Endothelial cell (in vitro differentiated cells): ENCODE data around the gene XRCC5. TPM values are rescaled to one million over a fixed set of nuclear protein-coding genes. Genes with fewer than 3 reads are reported as not detected.

ENCODE experiments used
- DNase-seq: peaks from one replicate; pipeline ENCODE4 v3.0.0; 2021; ENCODE audit warnings: low spot score
- H3K27ac Mint-ChIP-seq: one replicate; pipeline ENCODE4 v1.8.0; 2021; ENCODE audit warnings: mixed read lengths, inconsistent platforms; ENCODE audit not compliant: unreplicated experiment
- H3K27me3 Mint-ChIP-seq: one replicate; pipeline ENCODE4 v1.8.0; 2021; ENCODE audit warnings: mild to moderate bottlenecking, moderate library complexity, mixed read lengths, inconsistent platforms; ENCODE audit not compliant: unreplicated experiment
- H3K36me3 Mint-ChIP-seq: one replicate; pipeline ENCODE4 v1.8.0; 2021; ENCODE audit warnings: mild to moderate bottlenecking, low read depth, mixed read lengths, inconsistent platforms; ENCODE audit not compliant: unreplicated experiment
- H3K4me1 Mint-ChIP-seq: one replicate; pipeline ENCODE4 v1.8.0; 2021; ENCODE audit warnings: mild to moderate bottlenecking, mixed read lengths, inconsistent platforms; ENCODE audit not compliant: unreplicated experiment
- H3K4me3 Mint-ChIP-seq: one replicate; pipeline ENCODE4 v1.8.0; 2021; ENCODE audit warnings: mild to moderate bottlenecking, mixed read lengths, inconsistent platforms; ENCODE audit not compliant: unreplicated experiment
- H3K9me3 Mint-ChIP-seq: one replicate; pipeline ENCODE4 v1.8.0; 2021; ENCODE audit warnings: mixed read lengths, inconsistent platforms; ENCODE audit not compliant: unreplicated experiment
- total RNA-seq: library from RNA; stranded (reverse); fragmentation: NEBNext Ultra II Directional; extraction: Animal tissue kit (Norgen Biotek cat#: 25700); gene quantifications from one replicate; pipeline ENCODE4 v1.2.1, GENCODE V29; 2021; ENCODE audit not compliant: unreplicated experiment
- TF ChIP-seq, protein P1 (sequence below): fragments of 200-600 bp; sonication (generic); IDR thresholded peaks from one replicate; pipeline ENCODE4 v1.5.0; 2021; ENCODE audit warnings: antibody characterized with exemption; ENCODE audit not compliant: unreplicated experiment

XRCC5 gene
- total RNA-seq, 1 donor from 2014 or later = 365 TPM

DNA sequence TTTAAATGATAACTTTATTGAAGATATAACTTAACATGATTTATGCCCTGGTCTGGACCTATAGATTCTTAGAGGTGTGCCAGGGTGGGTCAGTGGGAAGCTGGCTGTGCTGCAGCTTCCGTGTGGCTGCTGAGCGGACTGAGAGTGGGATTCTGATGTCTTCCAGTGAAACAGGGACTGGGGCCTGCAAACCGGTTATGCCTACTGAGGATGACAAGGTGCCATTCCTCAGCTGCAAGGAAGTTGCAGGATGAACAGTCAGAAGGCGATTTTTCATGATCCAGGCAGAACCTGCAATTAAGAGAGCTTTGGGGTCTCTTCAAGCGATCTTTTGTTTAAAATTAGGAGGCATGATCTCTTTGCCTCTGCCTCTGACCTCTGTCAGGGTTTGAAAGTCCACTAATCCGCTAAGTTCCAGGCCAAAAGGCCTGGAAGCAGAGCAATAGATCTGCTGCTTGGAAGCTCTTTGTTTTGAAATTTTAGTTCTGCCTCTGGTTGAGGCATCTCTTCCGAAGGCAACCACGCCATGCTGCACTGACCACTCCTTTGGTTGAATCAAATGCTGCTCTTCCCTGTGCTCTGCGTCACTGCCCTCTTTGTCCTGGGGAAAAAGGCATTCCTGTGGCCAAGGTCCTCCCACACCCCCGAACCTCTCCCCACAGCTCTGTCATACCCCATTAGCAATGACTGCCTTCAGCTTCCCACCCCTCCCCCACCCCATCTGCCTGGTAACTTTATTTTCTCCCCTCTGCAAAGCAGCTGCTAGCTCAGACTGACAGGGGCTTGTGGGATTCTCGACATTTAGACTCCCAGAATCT lies 25.5 kb upstream of the XRCC5 start:
- peak overlapping the region; percentile 50 for H3K27ac Mint-ChIP-seq
- DNase-seq = no peak
- no peak overlapping the region for H3K4me3 Mint-ChIP-seq
- TF ChIP-seq, protein P1, sequence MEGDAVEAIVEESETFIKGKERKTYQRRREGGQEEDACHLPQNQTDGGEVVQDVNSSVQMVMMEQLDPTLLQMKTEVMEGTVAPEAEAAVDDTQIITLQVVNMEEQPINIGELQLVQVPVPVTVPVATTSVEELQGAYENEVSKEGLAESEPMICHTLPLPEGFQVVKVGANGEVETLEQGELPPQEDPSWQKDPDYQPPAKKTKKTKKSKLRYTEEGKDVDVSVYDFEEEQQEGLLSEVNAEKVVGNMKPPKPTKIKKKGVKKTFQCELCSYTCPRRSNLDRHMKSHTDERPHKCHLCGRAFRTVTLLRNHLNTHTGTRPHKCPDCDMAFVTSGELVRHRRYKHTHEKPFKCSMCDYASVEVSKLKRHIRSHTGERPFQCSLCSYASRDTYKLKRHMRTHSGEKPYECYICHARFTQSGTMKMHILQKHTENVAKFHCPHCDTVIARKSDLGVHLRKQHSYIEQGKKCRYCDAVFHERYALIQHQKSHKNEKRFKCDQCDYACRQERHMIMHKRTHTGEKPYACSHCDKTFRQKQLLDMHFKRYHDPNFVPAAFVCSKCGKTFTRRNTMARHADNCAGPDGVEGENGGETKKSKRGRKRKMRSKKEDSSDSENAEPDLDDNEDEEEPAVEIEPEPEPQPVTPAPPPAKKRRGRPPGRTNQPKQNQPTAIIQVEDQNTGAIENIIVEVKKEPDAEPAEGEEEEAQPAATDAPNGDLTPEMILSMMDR = no peak
- peaks cover 32% of the 10 kb centered on the region for H3K4me1 Mint-ChIP-seq
- H3K36me3 Mint-ChIP-seq = no peaks in the 10 kb centered on the region
- no peaks in the 10 kb centered on the region for H3K9me3 Mint-ChIP-seq
- peaks cover 2% of the 10 kb centered on the region for H3K27me3 Mint-ChIP-seq

DNA sequence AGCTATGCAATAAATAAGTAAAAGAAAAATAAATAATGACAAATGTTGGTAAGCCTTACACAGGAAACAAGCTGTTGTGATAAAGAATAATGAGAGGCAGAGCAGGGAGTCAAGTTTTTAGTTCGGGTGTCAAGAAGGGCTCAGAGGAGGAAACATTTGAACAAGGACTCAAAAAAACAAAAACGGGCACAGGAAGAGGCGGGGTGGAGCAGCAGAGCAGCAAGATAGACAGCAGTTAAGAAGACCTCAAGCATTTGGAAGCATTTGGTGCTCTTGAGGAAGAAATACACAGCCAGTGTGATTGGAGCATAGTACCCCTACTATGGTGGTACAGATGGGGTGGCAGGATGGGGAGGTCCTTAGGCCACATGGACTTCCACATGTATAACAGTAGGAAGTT lies 24.6 kb upstream of the XRCC5 start:
- no peaks in the 10 kb centered on the region for H3K36me3 Mint-ChIP-seq
- no peak for DNase-seq
- no peak overlapping the region for H3K4me3 Mint-ChIP-seq
- peaks cover 32% of the 10 kb centered on the region for H3K4me1 Mint-ChIP-seq
- H3K27me3 Mint-ChIP-seq = peaks cover 2% of the 10 kb centered on the region
- TF ChIP-seq, protein P1 = no peak
- H3K9me3 Mint-ChIP-seq = no peaks in the 10 kb centered on the region
- H3K27ac Mint-ChIP-seq = no peak overlapping the region

DNA sequence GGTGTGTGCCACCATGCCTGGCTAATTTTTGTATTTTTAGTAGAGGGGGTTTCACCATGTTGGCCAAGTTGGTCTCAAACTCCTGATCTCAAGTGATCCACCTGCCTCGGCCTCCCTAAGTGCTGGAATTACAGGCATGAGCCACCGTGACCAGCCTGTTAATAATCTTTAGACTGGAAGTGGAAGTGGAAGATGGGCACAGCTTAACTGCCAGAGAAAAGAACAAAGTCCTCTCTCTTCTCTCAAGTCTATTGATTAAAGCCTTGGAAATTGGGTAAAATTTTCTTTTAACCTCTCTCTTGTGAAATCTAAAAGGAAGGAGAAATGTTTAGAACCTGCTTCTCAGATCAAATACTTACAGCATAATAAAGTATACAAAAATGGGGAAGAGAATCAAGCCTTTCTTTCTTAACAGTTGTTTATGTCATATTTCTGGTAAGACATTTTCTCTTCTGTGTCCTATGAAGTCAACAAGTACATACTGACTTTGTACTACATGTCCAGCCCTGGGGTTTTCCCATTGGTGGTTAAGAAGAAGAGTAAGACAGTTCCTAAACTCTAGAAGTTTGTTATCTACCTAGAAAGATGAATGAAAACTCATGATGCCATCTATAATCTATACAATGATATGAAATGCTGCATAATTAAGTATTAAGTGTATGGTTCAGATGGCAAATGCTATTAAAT lies 22.8 kb upstream of the XRCC5 start:
- Mint-ChIP-seq H3K4me1 (peaks cover 28% of the 10 kb centered on the region), H3K27ac (no peak overlapping the region), H3K9me3 (no peaks in the 10 kb centered on the region), H3K27me3 (peaks cover under 1% of the 10 kb centered on the region), H3K4me3 (no peak overlapping the region), H3K36me3 (no peaks in the 10 kb centered on the region)
- TF ChIP-seq, protein P1 = no peak
- DNase-seq = no peak

- Mint-ChIP-seq H3K4me1 (peaks cover 2% of the 10 kb centered on the region), H3K36me3 (no peaks in the 10 kb centered on the region), H3K27me3 (no peaks in the 10 kb centered on the region), H3K4me3 (no peak overlapping the region), H3K9me3 (no peaks in the 10 kb centered on the region), H3K27ac (no peak overlapping the region)
- DNase-seq = no peak
- TF ChIP-seq, protein P1 = no peak
Measured at GRCh38 chr2:216090369-216090786, 18.8 kb upstream of the XRCC5 start.

DNA sequence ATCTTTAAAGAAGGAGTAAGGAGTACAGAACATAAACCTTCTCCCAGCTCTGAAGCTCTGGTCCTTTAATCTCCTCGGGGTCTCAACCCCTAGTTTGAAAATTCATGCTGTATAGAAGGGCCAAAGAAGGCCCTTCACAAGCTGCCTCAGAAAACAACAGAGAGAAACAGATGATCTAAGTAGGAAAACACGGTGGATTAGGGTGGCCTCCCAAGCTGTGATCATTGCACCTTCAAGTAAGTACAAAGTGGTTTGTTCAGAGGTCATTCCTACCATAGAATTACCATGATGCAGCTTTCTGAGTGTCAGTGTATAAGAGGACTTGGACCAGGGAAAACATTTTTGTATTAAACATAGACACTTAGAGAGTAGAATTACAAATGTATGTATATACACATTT lies 16.5 kb upstream of the XRCC5 start:
- Mint-ChIP-seq H3K36me3 (no peaks in the 10 kb centered on the region), H3K4me3 (peak overlapping the region; percentile 31), H3K27me3 (peaks cover 2% of the 10 kb centered on the region), H3K4me1 (peaks cover 7% of the 10 kb centered on the region), H3K9me3 (no peaks in the 10 kb centered on the region), H3K27ac (no peak overlapping the region)
- DNase-seq = no peak
- TF ChIP-seq, protein P1 = no peak
